Uterus (tissue), 4 donors: Measurements from ENCODE around the gene SLC38A1. TPM values are rescaled to one million over a fixed set of nuclear protein-coding genes. Genes with fewer than 3 reads are reported as not detected.

Experiments
- DNase-seq, 2 donors: peaks; one replicate each; pipeline ENCODE4 v3.0.0-alpha.2; 2019 to 2020
- H3K27ac ChIP-seq, 2 donors: fragments of 200-600 bp; sonication (generic); 1 replicate in 1 of 2; 2 replicates in 1 of 2; pipeline ENCODE4 v1.5.1; 2016 to 2018
- H3K27me3 ChIP-seq, 2 donors: fragments of 200-600 bp; sonication (generic); one replicate each; pipeline ENCODE4 v1.5.1; 2018 to 2019; ENCODE audit warnings: control low read depth in 1 of 2
- H3K36me3 ChIP-seq, 2 donors: fragments of 200-600 bp; sonication (generic); one replicate each; pipeline ENCODE4 v1.5.1; 2019; ENCODE audit warnings: control low read depth in 1 of 2
- H3K4me1 ChIP-seq, 2 donors: fragments of 200-600 bp; sonication (generic); one replicate each; pipeline ENCODE4 v1.5.1; 2018 to 2019; ENCODE audit warnings: control low read depth in 1 of 2
- H3K4me3 ChIP-seq, 2 donors: fragments of 200-600 bp; sonication (generic); 1 replicate in 1 of 2; 2 replicates in 1 of 2; pipeline ENCODE4 v1.5.1; 2018 to 2019; ENCODE audit warnings: mild to moderate bottlenecking in 1 of 2
- H3K9me3 ChIP-seq, 2 donors: fragments of 200-600 bp; sonication (generic); one replicate each; pipeline ENCODE4 v1.5.1; 2019; ENCODE audit warnings: control low read depth in 1 of 2
- CTCF ChIP-seq, 4 experiments: fragments of 200-600 bp in 2 of 4; fragments of 450-650 bp in 2 of 4; sonication (generic) in 2 of 4; IDR thresholded peaks; one replicate each; pipeline ENCODE4 v1.5.1; 2016 to 2019; ENCODE audit warnings: antibody characterized with exemption in 4 of 4, mild to moderate bottlenecking in 2 of 4, moderate library complexity in 1 of 4
- POLR2A ChIP-seq, 2 donors: fragments of 450-650 bp; IDR thresholded peaks; one replicate each; pipeline ENCODE4 v1.6.1; 2016; ENCODE audit warnings: antibody characterized with exemption in 2 of 2, mild to moderate bottlenecking in 1 of 2, moderate library complexity in 1 of 2
- intact Hi-C: fragments of 100-400 bp; cut with DNase I; formaldehyde crosslinking; loops from one replicate; pipeline ENCODE4 v1.15.1; 2023; ENCODE audit warnings: low total_unique reads
- total RNA-seq, 4 donors: library from RNA; depleted of rRNA in 3 of 4; stranded (reverse); fragments of >200 nt in 3 of 4; gene quantifications; one replicate each; pipeline versions ENCODE4 v1.1.0 to v1.2.4, GENCODE V29; 2014 to 2023
- donor health status: DM: yes; HTN: yes; CAD: no.

SLC38A1 gene
- total RNA-seq, 4 donors from 2014 or later: 27.1 to 93.6 (median 64.1) TPM

GRCh38 chr12:46217541-46218321 is 51.1 kb downstream of the SLC38A1 start:
- H3K4me1 ChIP-seq: peaks cover 0 to 3% of the 10 kb centered on the region in 2 donors
- peak overlapping the region in 1 of 2 donors; percentile 17 for H3K27ac ChIP-seq
- intact Hi-C loops: no loop called here

GRCh38 chr12:46214668-46215436 is 54.0 kb downstream of the SLC38A1 start:
- no peak for DNase-seq
- no peak overlapping the region for H3K4me3 ChIP-seq
- H3K4me1 ChIP-seq: peaks cover 0 to 3% of the 10 kb centered on the region in 2 donors
- no peak for TF ChIP-seq POLR2A (IDR thresholded peaks at IDR 0.05)
- no peak for TF ChIP-seq CTCF (IDR thresholded peaks at IDR 0.05)
- H3K27me3 ChIP-seq: no peaks in the 10 kb centered on the region
- no peaks in the 10 kb centered on the region for H3K9me3 ChIP-seq
- H3K27ac ChIP-seq: peak overlapping the region in 1 of 2 donors; percentile 28
- no peaks in the 10 kb centered on the region for H3K36me3 ChIP-seq
- intact Hi-C loops: no loop called here

More at GRCh38 chr12:46217541-46218321, 51.1 kb downstream of the SLC38A1 start:
- H3K27me3 ChIP-seq: no peaks in the 10 kb centered on the region
- no peak for DNase-seq
- no peak for TF ChIP-seq CTCF (IDR thresholded peaks at IDR 0.05)
- no peak for TF ChIP-seq POLR2A (IDR thresholded peaks at IDR 0.05)
- H3K9me3 ChIP-seq: no peaks in the 10 kb centered on the region
- H3K4me3 ChIP-seq: no peak overlapping the region
- no peaks in the 10 kb centered on the region for H3K36me3 ChIP-seq

- TF ChIP-seq POLR2A (IDR thresholded peaks at IDR 0.05): no peak
- TF ChIP-seq CTCF (IDR thresholded peaks at IDR 0.05): no peak
Observed at GRCh38 chr12:46212108-46212982, 56.5 kb downstream of the SLC38A1 start.

GRCh38 chr12:46210873-46211439 is 57.9 kb downstream of the SLC38A1 start:
- no peaks in the 10 kb centered on the region for H3K27me3 ChIP-seq
- H3K4me1 ChIP-seq: no peaks in the 10 kb centered on the region
- DNase-seq: no peak
- H3K4me3 ChIP-seq: no peak overlapping the region
- TF ChIP-seq POLR2A (IDR thresholded peaks at IDR 0.05) (no peak), CTCF (IDR thresholded peaks at IDR 0.05) (no peak)
- intact Hi-C loops: no loop called here
- H3K9me3 ChIP-seq: no peaks in the 10 kb centered on the region
- no peaks in the 10 kb centered on the region for H3K36me3 ChIP-seq
- H3K27ac ChIP-seq: peak overlapping the region; percentile 59 to 75

More at GRCh38 chr12:46212108-46212982, 56.5 kb downstream of the SLC38A1 start:
- no peaks in the 10 kb centered on the region for H3K9me3 ChIP-seq
- H3K4me3 ChIP-seq: no peak overlapping the region
- H3K4me1 ChIP-seq: no peaks in the 10 kb centered on the region
- no peaks in the 10 kb centered on the region for H3K36me3 ChIP-seq
- H3K27ac ChIP-seq: no peak overlapping the region
- intact Hi-C loops: no loop called here
- H3K27me3 ChIP-seq: no peaks in the 10 kb centered on the region
- DNase-seq: no peak
